ENCODE measurements around the gene KCNJ11. TPM values are rescaled to one million over a fixed set of nuclear protein-coding genes. Genes with fewer than 3 reads are reported as not detected.
A peak's percentile ranks its signal among the peaks of the same experiment; 100 is the strongest.

Gene KCNJ11
- total and polyA plus RNA-seq, 2 of the 13 experiments (the other 11 are each of a cell fraction or from before 2014, with no cell fraction given): 0.38 to 1.6 TPM

DNA sequence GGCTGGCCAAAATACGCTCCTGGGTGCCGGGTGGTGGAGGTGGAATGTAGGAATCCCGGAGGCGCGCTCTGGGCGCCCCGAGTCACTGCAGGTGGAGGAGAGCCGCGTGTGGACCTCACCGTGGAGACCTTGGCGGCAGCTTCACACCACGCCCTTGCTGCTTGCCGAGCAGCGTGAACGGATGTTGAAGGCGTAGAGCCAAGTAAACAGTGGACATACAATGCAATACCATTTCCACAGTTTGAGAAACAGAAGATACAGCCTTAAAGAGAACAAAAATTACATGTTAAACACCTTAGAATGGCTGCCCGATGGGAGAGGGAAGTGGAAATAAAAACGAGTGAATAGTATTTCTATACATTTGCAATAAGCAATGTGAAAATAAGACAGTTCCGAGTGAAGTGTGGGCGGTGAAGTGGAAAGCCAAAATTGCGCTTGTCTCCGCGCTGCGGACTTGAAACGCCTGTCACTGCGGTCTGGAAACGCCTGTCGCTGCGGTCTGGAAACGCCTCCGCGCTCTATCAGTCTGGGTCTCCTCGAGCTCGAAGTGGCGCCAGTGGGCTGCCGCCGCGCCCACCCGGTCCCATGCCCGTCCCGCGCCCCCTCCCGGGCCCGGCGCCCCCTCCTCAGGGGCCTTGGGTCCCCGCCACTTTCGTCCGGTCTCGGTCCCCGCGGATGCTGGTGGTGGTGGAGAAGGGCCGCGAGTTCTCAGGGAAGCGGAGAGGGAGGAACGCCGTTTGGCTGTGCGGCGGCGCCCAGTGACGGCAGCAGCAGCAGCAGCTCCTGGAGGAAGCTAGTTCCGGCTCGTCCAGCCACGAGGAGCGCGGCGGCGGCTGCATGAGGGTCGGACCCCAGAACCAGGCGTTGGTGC lies 35.3 kb downstream of the KCNJ11 start (continued):
- TF ChIP-seq, protein P1, sequence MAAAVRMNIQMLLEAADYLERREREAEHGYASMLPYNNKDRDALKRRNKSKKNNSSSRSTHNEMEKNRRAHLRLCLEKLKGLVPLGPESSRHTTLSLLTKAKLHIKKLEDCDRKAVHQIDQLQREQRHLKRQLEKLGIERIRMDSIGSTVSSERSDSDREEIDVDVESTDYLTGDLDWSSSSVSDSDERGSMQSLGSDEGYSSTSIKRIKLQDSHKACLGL (CRISPR knock-in tag; IDR thresholded peaks at IDR 0.05): peak; percentile 90
- peak; percentile 51; the same call in 1 of the 2 replicates for TF ChIP-seq CREB1 (IDR thresholded peaks at IDR 0.05)
- peak; percentile 58; the same call in 1 of the 2 replicates for TF ChIP-seq CREB1 (CRISPR knock-in tag; IDR thresholded peaks at IDR 0.05)
- TF ChIP-seq NFE2 (CRISPR knock-in tag; IDR thresholded peaks at IDR 0.05): no peak
- peak; percentile 72 to 89; a peak in 2 of 4 replicates for TF ChIP-seq KLF16 (CRISPR knock-in tag; IDR thresholded peaks at IDR 0.05)
- TF ChIP-seq ZFP1 (CRISPR knock-in tag; IDR thresholded peaks at IDR 0.05): no peak
- TF ChIP-seq GABPB1 (CRISPR knock-in tag; IDR thresholded peaks at IDR 0.05): peak; percentile 93
- TF ChIP-seq, protein P2, sequence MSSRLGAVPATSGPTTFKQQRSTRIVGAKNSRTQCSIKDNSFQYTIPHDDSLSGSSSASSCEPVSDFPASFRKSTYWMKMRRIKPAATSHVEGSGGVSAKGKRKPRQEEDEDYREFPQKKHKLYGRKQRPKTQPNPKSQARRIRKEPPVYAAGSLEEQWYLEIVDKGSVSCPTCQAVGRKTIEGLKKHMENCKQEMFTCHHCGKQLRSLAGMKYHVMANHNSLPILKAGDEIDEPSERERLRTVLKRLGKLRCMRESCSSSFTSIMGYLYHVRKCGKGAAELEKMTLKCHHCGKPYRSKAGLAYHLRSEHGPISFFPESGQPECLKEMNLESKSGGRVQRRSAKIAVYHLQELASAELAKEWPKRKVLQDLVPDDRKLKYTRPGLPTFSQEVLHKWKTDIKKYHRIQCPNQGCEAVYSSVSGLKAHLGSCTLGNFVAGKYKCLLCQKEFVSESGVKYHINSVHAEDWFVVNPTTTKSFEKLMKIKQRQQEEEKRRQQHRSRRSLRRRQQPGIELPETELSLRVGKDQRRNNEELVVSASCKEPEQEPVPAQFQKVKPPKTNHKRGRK (CRISPR knock-in tag; IDR thresholded peaks at IDR 0.05): 0 out of 2 replicates have a peak, but pooled peaks have one; percentile 36
- TF ChIP-seq AGO1 (IDR thresholded peaks at IDR 0.05; ENCODE audit: low read depth, low read length, poor library complexity, severe bottlenecking): no peak
- TF ChIP-seq, protein P3, sequence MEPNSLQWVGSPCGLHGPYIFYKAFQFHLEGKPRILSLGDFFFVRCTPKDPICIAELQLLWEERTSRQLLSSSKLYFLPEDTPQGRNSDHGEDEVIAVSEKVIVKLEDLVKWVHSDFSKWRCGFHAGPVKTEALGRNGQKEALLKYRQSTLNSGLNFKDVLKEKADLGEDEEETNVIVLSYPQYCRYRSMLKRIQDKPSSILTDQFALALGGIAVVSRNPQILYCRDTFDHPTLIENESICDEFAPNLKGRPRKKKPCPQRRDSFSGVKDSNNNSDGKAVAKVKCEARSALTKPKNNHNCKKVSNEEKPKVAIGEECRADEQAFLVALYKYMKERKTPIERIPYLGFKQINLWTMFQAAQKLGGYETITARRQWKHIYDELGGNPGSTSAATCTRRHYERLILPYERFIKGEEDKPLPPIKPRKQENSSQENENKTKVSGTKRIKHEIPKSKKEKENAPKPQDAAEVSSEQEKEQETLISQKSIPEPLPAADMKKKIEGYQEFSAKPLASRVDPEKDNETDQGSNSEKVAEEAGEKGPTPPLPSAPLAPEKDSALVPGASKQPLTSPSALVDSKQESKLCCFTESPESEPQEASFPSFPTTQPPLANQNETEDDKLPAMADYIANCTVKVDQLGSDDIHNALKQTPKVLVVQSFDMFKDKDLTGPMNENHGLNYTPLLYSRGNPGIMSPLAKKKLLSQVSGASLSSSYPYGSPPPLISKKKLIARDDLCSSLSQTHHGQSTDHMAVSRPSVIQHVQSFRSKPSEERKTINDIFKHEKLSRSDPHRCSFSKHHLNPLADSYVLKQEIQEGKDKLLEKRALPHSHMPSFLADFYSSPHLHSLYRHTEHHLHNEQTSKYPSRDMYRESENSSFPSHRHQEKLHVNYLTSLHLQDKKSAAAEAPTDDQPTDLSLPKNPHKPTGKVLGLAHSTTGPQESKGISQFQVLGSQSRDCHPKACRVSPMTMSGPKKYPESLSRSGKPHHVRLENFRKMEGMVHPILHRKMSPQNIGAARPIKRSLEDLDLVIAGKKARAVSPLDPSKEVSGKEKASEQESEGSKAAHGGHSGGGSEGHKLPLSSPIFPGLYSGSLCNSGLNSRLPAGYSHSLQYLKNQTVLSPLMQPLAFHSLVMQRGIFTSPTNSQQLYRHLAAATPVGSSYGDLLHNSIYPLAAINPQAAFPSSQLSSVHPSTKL (CRISPR knock-in tag; IDR thresholded peaks at IDR 0.05): peak; percentile 79; the same call in 1 of the 2 replicates
- no peak for TF ChIP-seq PRPF4 (IDR thresholded peaks at IDR 0.05; ENCODE audit: low read depth, low read length, poor library complexity, severe bottlenecking)
- no peak for TF ChIP-seq ADNP (CRISPR knock-in tag; IDR thresholded peaks at IDR 0.05)
- no peak for TF ChIP-seq RORA (CRISPR knock-in tag; IDR thresholded peaks at IDR 0.05)
- TF ChIP-seq, protein P4, sequence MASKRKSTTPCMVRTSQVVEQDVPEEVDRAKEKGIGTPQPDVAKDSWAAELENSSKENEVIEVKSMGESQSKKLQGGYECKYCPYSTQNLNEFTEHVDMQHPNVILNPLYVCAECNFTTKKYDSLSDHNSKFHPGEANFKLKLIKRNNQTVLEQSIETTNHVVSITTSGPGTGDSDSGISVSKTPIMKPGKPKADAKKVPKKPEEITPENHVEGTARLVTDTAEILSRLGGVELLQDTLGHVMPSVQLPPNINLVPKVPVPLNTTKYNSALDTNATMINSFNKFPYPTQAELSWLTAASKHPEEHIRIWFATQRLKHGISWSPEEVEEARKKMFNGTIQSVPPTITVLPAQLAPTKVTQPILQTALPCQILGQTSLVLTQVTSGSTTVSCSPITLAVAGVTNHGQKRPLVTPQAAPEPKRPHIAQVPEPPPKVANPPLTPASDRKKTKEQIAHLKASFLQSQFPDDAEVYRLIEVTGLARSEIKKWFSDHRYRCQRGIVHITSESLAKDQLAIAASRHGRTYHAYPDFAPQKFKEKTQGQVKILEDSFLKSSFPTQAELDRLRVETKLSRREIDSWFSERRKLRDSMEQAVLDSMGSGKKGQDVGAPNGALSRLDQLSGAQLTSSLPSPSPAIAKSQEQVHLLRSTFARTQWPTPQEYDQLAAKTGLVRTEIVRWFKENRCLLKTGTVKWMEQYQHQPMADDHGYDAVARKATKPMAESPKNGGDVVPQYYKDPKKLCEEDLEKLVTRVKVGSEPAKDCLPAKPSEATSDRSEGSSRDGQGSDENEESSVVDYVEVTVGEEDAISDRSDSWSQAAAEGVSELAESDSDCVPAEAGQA (IDR thresholded peaks at IDR 0.05; ENCODE audit: low read depth): peak; percentile 76; the same call in 1 of the 2 replicates
- TF ChIP-seq, protein P4 (CRISPR knock-in tag; IDR thresholded peaks at IDR 0.05; ENCODE audit: borderline replicate concordance): no peak
- no peak for TF ChIP-seq GLI4 (CRISPR knock-in tag; IDR thresholded peaks at IDR 0.05; ENCODE audit: borderline replicate concordance)
- TF ChIP-seq MED13 (CRISPR knock-in tag; IDR thresholded peaks at IDR 0.05): peak; percentile 22; the same call in 1 of the 2 replicates
